SK-N-MC (cell line): ENCODE measurements around the gene PHC2.

Experiments
- EZH2 ChIP-seq: fragments of 200-600 bp; sonication (generic); IDR thresholded peaks from one replicate; pipeline ENCODE4 v1.6.1; 2017; ENCODE audit warnings: antibody characterized with exemption
- FOXP2 ChIP-seq: optimal IDR thresholded peaks from 2 replicates; pipeline ENCODE3; 2011; ENCODE audit warnings: mild to moderate bottlenecking, moderate library complexity; ENCODE audit not compliant: insufficient read depth; ENCODE audit errors: extremely low read length, control extremely low read depth
- POLR2AphosphoS5 ChIP-seq: IDR thresholded peaks from 2 replicates; pipeline ENCODE4 v1.6.1; 2012; ENCODE audit warnings: mild to moderate bottlenecking, low read depth, low read length, borderline replicate concordance

DNA sequence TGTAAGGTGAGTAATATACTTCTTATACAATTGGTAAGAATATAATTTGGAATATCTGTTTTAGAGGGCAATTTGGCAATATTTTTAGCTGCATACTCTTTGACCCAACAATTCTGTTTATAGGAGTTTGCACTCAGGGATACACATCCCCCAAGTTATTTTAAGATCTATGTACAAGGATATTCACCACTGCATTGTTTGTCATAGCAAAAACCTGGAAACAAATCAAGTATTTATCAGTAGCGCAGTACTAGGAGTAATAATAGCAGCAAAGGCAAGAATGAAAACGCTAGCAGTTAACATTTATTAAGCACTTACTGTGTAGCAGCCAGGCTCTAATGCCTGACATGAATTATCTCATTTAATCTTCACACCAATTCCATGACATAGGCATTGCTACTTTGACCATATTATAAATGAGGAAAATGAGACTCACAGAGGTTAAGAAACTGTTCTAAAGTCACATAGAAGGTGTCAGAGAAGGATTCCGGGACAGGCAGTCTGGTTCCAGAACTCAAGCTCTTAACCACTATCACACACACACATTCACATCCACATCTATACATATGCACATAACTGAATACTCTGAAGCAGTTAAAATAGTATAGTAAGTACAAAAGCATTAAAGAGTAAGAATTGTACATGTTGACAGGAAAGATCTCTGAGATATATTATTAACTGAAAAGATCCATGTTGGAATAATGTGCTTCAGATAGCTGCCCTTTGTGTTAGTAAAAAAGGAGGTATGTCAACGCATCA, 30.6 kb downstream of the PHC2 start:
- TF ChIP-seq POLR2AphosphoS5 (no peak), EZH2 (no peak), FOXP2 (no peak)
